Loucy (cell line): Measurements from ENCODE around the gene RNF13.
"Not testable (repeated sequence)": the region's sequence is repeated elsewhere in the genome, so short reads cannot be mapped to it uniquely, and the experiment has no call there.

Experiments used
- H2AFZ ChIP-seq: fragments of 200-600 bp; sonication (generic); 2 replicates; pipeline ENCODE4 v1.6.0; 2016; ENCODE audit warnings: antibody characterized with exemption, mild to moderate bottlenecking, low read length, moderate library complexity
- H3F3A ChIP-seq: fragments of 200-600 bp; 2 replicates; pipeline ENCODE4 v1.6.0; 2016; ENCODE audit warnings: antibody characterized with exemption, low read depth, mild to moderate bottlenecking
- H3K27me3 ChIP-seq: fragments of 200-600 bp; sonication (generic); 2 replicates; pipeline ENCODE4 v1.6.1; 2014; ENCODE audit warnings: low read length, mild to moderate bottlenecking; ENCODE audit not compliant: insufficient read depth, poor library complexity, severe bottlenecking
- H3K36me3 ChIP-seq: fragments of 200-600 bp; sonication (generic); 2 replicates; pipeline ENCODE4 v1.6.1; 2016; ENCODE audit warnings: low read length; ENCODE audit not compliant: insufficient read depth
- H3K4me1 ChIP-seq: fragments of 200-600 bp; sonication (generic); 2 replicates; pipeline ENCODE4 v1.5.1; 2014; ENCODE audit warnings: low read length, mild to moderate bottlenecking; ENCODE audit not compliant: insufficient read depth, poor library complexity, severe bottlenecking
- H3K4me2 ChIP-seq: fragments of 200-600 bp; sonication (generic); 2 replicates; pipeline ENCODE4 v1.6.0; 2014; ENCODE audit warnings: antibody characterized with exemption, low read length, low read depth, mild to moderate bottlenecking; ENCODE audit not compliant: poor library complexity, severe bottlenecking
- H3K4me3 ChIP-seq: fragments of 200-600 bp; sonication (generic); 2 replicates; pipeline ENCODE4 v1.5.1; 2014; ENCODE audit warnings: low read length, mild to moderate bottlenecking, mixed read lengths; ENCODE audit not compliant: poor library complexity, severe bottlenecking
- H3K79me2 ChIP-seq: fragments of 200-600 bp; sonication (generic); 2 replicates; pipeline ENCODE4 v1.6.1; 2014; ENCODE audit warnings: low read length; ENCODE audit not compliant: insufficient read depth
- H3K9ac ChIP-seq: fragments of 200-600 bp; sonication (generic); 2 replicates; pipeline ENCODE4 v1.6.0; 2014; ENCODE audit warnings: mild to moderate bottlenecking, low read depth, low read length, moderate library complexity; ENCODE audit not compliant: poor library complexity, severe bottlenecking
- H3K9me2 ChIP-seq: fragments of 200-600 bp; sonication (generic); replicated peaks from 2 replicates; pipeline ENCODE4 v1.6.1; 2016; ENCODE audit warnings: low read depth, low read length, mixed read lengths
- H3K9me3 ChIP-seq: fragments of 200-600 bp; sonication (generic); 2 replicates; pipeline ENCODE4 v1.6.1; 2014; ENCODE audit warnings: mild to moderate bottlenecking, antibody characterized with exemption, low read length, low read depth; ENCODE audit not compliant: insufficient read depth
- H4K20me1 ChIP-seq: fragments of 200-600 bp; sonication (generic); 2 replicates; pipeline ENCODE4 v1.6.0; 2014; ENCODE audit warnings: antibody characterized with exemption, low read length, mild to moderate bottlenecking; ENCODE audit not compliant: insufficient read depth, poor library complexity, severe bottlenecking
- EZH2phosphoT487 ChIP-seq: fragments of 200-600 bp; IDR thresholded peaks from 2 replicates; pipeline ENCODE4 v1.6.1; 2018; ENCODE audit warnings: antibody characterized with exemption, mild to moderate bottlenecking, moderate library complexity, borderline replicate concordance
- TF ChIP-seq, protein P1 (sequence below): fragments of 200-600 bp; sonication (generic); conservative IDR thresholded peaks from 2 replicates; pipeline ENCODE4 v1.5.1; 2014; ENCODE audit warnings: mild to moderate bottlenecking, antibody characterized with exemption, low read length

The RNF13 gene

DNA sequence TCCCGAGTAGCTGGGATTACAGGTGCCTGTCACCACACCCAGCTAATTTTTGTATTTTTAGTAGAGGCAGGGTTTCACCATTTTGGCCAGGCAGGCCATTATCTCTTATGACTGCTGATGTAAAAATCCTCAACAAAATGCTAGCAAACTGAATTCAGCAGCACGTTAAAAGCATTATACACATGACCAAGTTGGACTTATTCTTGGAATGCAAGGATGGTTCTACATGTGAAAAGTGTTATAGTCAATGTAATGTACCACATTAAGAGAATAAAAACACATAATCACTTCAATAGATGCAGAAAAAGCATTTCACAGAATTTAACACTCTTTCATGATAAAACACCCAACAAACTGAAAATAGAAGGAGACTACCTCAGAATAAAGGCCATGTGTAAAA, 20.2 kb downstream of the RNF13 start:
- no peaks in the 10 kb centered on the region for H4K20me1 ChIP-seq
- no peaks in the 10 kb centered on the region for H3K4me1 ChIP-seq
- no peaks in the 10 kb centered on the region for H3K9me2 ChIP-seq
- no peaks in the 10 kb centered on the region for H3F3A ChIP-seq
- peaks cover 27% of the 10 kb centered on the region; the same call in 1 of the 2 replicates for H3K9me3 ChIP-seq
- peaks cover 41% of the 10 kb centered on the region; the same call in 1 of the 2 replicates for H3K79me2 ChIP-seq
- H3K9ac ChIP-seq, result no peak overlapping the region
- no peaks in the 10 kb centered on the region for H3K27me3 ChIP-seq
- H3K36me3 ChIP-seq, result no peaks in the 10 kb centered on the region
- no peak overlapping the region for H3K4me3 ChIP-seq
- no peak overlapping the region for H3K4me2 ChIP-seq
- TF ChIP-seq EZH2phosphoT487, result no peak
- TF ChIP-seq, protein P1, sequence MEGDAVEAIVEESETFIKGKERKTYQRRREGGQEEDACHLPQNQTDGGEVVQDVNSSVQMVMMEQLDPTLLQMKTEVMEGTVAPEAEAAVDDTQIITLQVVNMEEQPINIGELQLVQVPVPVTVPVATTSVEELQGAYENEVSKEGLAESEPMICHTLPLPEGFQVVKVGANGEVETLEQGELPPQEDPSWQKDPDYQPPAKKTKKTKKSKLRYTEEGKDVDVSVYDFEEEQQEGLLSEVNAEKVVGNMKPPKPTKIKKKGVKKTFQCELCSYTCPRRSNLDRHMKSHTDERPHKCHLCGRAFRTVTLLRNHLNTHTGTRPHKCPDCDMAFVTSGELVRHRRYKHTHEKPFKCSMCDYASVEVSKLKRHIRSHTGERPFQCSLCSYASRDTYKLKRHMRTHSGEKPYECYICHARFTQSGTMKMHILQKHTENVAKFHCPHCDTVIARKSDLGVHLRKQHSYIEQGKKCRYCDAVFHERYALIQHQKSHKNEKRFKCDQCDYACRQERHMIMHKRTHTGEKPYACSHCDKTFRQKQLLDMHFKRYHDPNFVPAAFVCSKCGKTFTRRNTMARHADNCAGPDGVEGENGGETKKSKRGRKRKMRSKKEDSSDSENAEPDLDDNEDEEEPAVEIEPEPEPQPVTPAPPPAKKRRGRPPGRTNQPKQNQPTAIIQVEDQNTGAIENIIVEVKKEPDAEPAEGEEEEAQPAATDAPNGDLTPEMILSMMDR, result no peak
- H2AFZ ChIP-seq, result no peak overlapping the region

DNA sequence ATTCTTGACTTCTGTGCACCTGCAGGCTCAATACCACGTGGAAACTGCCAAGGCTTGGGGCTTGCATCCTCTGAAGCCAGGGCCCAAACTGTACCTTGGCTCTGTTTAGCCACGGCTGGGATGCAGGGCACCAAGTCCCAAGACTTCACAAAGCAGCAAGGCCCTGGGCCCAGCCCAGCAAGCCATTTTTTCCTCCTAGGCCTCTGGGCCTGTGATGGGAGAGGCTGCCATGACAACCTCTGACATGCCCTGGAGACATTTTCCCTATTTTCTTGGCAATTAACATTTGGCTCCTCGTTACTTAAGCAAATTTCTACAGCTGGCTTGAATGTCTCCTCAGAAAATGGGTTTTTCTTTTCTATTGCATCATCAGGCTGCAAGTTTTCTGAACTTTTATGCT, 25.5 kb downstream of the RNF13 start:
- peaks cover 13% of the 10 kb centered on the region; the same call in 1 of the 2 replicates for H3K9me3 ChIP-seq

DNA sequence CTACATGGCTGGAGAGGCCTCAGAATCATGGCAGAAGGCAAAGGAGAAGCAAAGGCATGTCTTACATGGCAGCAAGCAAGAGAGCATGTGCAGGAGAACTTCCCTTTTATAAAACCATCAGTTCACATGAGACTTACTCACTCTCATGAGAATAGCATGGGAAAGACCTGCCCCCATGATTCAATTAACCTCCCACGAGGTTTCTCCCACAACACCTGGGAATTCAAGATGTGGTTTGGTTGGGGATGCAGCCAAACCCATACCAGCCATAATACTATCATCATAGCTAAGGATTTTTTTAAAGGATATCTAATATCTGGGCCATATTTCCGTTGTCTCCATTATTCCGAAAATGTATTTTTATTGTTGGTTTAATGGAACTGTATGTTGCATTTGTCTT, 26.5 kb downstream of the RNF13 start:
- not testable (repeated sequence) for H3K9me2 ChIP-seq, H3K27me3 ChIP-seq, H4K20me1 ChIP-seq, H3K9ac ChIP-seq, H3K9me3 ChIP-seq, H3K4me1 ChIP-seq, H3K4me3 ChIP-seq, H3F3A ChIP-seq, H2AFZ ChIP-seq, H3K36me3 ChIP-seq, H3K4me2 ChIP-seq
- peaks cover 28% of the 10 kb centered on the region for H3K79me2 ChIP-seq

More for the DNA sequence above, 25.5 kb downstream of the RNF13 start:
- H3K27me3 ChIP-seq, H3K4me3 ChIP-seq, H2AFZ ChIP-seq, H3K9me2 ChIP-seq, H3K4me1 ChIP-seq, H3K4me2 ChIP-seq, H4K20me1 ChIP-seq, H3K36me3 ChIP-seq, H3F3A ChIP-seq, H3K9ac ChIP-seq: not testable (repeated sequence)
- peaks cover 28% of the 10 kb centered on the region for H3K79me2 ChIP-seq

DNA sequence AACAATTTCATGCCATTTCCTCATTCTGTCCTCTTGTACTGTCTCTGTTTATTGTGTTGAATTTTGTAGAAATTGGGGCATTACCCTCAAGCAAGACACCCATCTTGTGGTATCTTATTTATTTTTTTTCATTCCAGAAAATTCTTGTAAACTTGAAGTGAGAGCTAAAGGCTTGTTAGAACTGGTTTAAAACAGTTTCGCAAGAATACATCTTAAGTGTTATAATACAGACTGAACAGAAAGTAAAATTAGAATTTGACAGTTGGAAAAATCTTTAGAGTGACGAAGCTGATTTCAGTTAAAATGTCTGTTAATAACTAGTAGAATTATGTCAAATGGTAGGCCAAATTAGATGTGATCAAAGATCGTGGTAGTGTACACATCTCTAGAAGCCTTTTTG, 26.9 kb downstream of the RNF13 start:
- Histone ChIP-seq H3K27me3 (no peaks in the 10 kb centered on the region), H3K9me3 (peaks cover 7% of the 10 kb centered on the region; the same call in 1 of the 2 replicates), H3K79me2 (peaks cover 24% of the 10 kb centered on the region), H4K20me1 (no peaks in the 10 kb centered on the region), H3K4me1 (no peaks in the 10 kb centered on the region), H3F3A (no peaks in the 10 kb centered on the region), H3K4me3 (no peak overlapping the region), H3K4me2 (no peak overlapping the region), H3K36me3 (no peaks in the 10 kb centered on the region), H3K9me2 (no peaks in the 10 kb centered on the region), H2AFZ (no peak overlapping the region), H3K9ac (no peak overlapping the region)
- TF ChIP-seq EZH2phosphoT487, result no peak
- TF ChIP-seq, protein P1, result no peak
